Measurements from ENCODE around the gene AGXT2. TPM values are rescaled to one million over a fixed set of nuclear protein-coding genes. Genes with fewer than 3 reads are reported as not detected.

AGXT2 gene
- total and polyA plus RNA-seq, 12 donors = 0.06 to 0.11 TPM; not detected in 10

GRCh38 chr5:35048910-35049309 is 1.2 kb upstream of the AGXT2 start:
- intact Hi-C loops (cut with DNase I) = no loop called here
- DNase-seq = no peak
- Histone ChIP-seq H3K4me3 (no peak overlapping the region), H3K27ac (no peak overlapping the region), H3K36me3 (replicated peaks in 1 of 2) (no peaks in the 10 kb centered on the region), H3K4me1 (replicated peaks in 1 of 2) (no peaks in the 10 kb centered on the region), H3K27me3 (no peaks in the 10 kb centered on the region), H3K9me3 (replicated peaks in 1 of 3) (no peaks in the 10 kb centered on the region)
- no peak for TF ChIP-seq POLR2A (IDR thresholded peaks at IDR 0.05)
- no peak for TF ChIP-seq CTCF (IDR thresholded peaks at IDR 0.05)
- WGBS, 4 donors = 75 to 86% (median 75%) methylated on average over 1 of the region's 1 CpG

- WGBS, 4 donors = 89 to 92% (median 90%) methylated on average over 4 of the region's 4 CpGs
- Histone ChIP-seq H3K4me3 (no peak overlapping the region), H3K4me1 (replicated peaks in 1 of 2) (no peaks in the 10 kb centered on the region), H3K9me3 (replicated peaks in 1 of 3) (no peaks in the 10 kb centered on the region), H3K27ac (no peak overlapping the region), H3K27me3 (no peaks in the 10 kb centered on the region), H3K36me3 (replicated peaks in 1 of 2) (no peaks in the 10 kb centered on the region)
- TF ChIP-seq POLR2A (IDR thresholded peaks at IDR 0.05) = no peak
- TF ChIP-seq CTCF (IDR thresholded peaks at IDR 0.05) = no peak
- no peak for DNase-seq
- intact Hi-C loops (cut with DNase I) = no loop called here
Observed at GRCh38 chr5:35046774-35047173, 975 bp downstream of the AGXT2 start.

- Histone ChIP-seq H3K4me3 (no peak overlapping the region), H3K36me3 (replicated peaks in 1 of 2) (no peaks in the 10 kb centered on the region), H3K4me1 (replicated peaks in 1 of 2) (no peaks in the 10 kb centered on the region), H3K27ac (no peak overlapping the region), H3K27me3 (no peaks in the 10 kb centered on the region), H3K9me3 (replicated peaks in 1 of 3) (no peaks in the 10 kb centered on the region)
- no peak for TF ChIP-seq CTCF (IDR thresholded peaks at IDR 0.05)
- TF ChIP-seq POLR2A (IDR thresholded peaks at IDR 0.05) = no peak
- no peak for DNase-seq
- intact Hi-C loops (cut with DNase I) = no loop called here
- WGBS, 4 donors = 24 to 52% (median 49%) methylated on average over 1 of the region's 1 CpG
Observed at GRCh38 chr5:35045280-35045679, 2.5 kb downstream of the AGXT2 start.

GRCh38 chr5:35044649-35045048 is 3.1 kb downstream of the AGXT2 start:
- H3K4me1 ChIP-seq (replicated peaks in 1 of 2) = no peaks in the 10 kb centered on the region
- no peaks in the 10 kb centered on the region for H3K36me3 ChIP-seq (replicated peaks in 1 of 2)
- intact Hi-C loops (cut with DNase I) = no loop called here
- H3K9me3 ChIP-seq (replicated peaks in 1 of 3) = no peaks in the 10 kb centered on the region
- H3K27me3 ChIP-seq = no peaks in the 10 kb centered on the region
- WGBS, 4 donors = 85 to 89% (median 87%) methylated on average over 4 of the region's 4 CpGs
- H3K27ac ChIP-seq = no peak overlapping the region
- TF ChIP-seq CTCF (IDR thresholded peaks at IDR 0.05) = no peak
- no peak for TF ChIP-seq POLR2A (IDR thresholded peaks at IDR 0.05)
- H3K4me3 ChIP-seq = no peak overlapping the region
- DNase-seq = no peak

Measured in adrenal gland (tissue), 12 donors.